GM12892 (cell line): ENCODE results near the gene COG2.
"Not testable (repeated sequence)": the region's sequence is repeated elsewhere in the genome, so short reads cannot be mapped to it uniquely, and the experiment has no call there.

Experiments
- DNase-seq: peaks from one replicate; pipeline ENCODE4 v3.0.0; 2011; ENCODE audit not compliant: insufficient read length
- FAIRE-seq: peaks from 2 replicates; lab custom pipeline; 2011; peaks lifted over from hg19 to GRCh38; lab: Jason Lieb, UNC
- POLR2A ChIP-seq: IDR thresholded peaks from 2 replicates; pipeline ENCODE4 v1.6.1; 2011; ENCODE audit warnings: low read depth, low read length, control low read depth
- POLR2AphosphoS5 ChIP-seq: IDR thresholded peaks from 2 replicates; pipeline ENCODE4 v1.6.1; 2011; ENCODE audit warnings: low read depth, low read length, control low read depth
- TAF1 ChIP-seq: IDR thresholded peaks from 2 replicates; pipeline ENCODE4 v1.6.1; 2011; ENCODE audit warnings: low read depth, mild to moderate bottlenecking, control low read depth, low read length, borderline replicate concordance

The COG2 gene

DNA sequence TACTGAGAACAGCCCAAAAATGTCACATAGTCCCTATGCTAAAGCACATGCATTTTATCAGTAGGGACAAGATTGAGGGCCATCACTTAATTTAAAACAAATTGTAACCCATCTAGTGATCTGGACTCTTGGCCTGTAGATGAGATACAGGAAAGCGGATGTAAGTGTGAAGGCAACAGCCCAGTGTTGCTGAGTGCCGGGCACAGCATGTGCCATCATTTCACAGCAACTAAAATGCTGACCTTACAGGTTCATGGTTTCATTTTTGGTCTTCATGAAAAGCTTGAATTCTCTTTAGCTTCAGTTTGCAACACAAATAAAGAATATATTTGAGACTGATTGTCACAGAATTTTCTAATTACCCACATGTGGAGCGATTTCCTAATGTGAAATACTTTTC, 5.8 kb downstream of the COG2 start:
- DNase-seq (no peak), FAIRE-seq (no peak)
- TF ChIP-seq POLR2A = no peak

DNA sequence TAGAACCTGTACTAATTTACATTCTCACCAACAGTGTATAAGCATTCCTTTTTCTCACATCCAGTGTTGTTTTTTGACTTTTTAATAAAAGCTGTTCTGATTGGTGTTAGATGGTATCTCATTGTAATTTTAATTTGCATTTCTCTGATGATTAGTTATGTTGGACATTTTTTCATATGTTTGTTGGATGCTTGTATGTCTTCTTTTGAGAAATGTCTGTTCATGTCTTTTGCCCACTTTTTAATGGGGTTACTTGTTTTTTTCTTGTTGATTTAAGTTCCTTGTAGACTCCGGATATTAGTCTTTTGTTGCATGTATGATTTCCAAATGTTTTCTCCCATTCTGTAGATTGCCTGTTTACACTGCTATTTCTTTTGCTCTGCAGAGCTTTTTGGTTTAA, 8.0 kb downstream of the COG2 start:
- TF ChIP-seq TAF1 (no peak), POLR2A (no peak), POLR2AphosphoS5 (no peak)
- DNase-seq (no peak), FAIRE-seq (no peak)

- DNase-seq = no peak
- no peak for FAIRE-seq
- TF ChIP-seq POLR2AphosphoS5 = no peak
- no peak for TF ChIP-seq TAF1
- TF ChIP-seq POLR2A = no peak
These were observed 9.0 kb downstream of the COG2 start for GRCh38 chr1:230651235-230651634.

DNA sequence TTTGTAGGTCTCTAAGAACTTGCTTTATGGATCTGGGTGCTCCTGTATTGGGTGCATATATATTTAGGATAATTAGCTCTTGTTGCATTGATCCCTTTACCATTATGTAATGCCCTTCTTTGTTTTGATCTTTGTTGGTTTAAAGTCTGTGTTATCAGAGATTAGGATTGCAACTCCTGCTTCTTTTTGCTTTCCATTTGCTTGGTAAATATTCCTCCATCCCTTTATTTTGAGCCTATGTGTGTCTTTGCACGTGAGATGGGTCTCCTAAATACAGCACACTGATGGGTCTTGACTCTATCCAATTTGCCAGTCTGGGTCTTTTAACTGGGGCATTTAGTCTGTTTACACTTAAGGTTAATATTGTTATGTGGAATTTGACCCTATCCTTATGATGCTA, 14.4 kb downstream of the COG2 start:
- not testable (repeated sequence) for DNase-seq, FAIRE-seq

DNA sequence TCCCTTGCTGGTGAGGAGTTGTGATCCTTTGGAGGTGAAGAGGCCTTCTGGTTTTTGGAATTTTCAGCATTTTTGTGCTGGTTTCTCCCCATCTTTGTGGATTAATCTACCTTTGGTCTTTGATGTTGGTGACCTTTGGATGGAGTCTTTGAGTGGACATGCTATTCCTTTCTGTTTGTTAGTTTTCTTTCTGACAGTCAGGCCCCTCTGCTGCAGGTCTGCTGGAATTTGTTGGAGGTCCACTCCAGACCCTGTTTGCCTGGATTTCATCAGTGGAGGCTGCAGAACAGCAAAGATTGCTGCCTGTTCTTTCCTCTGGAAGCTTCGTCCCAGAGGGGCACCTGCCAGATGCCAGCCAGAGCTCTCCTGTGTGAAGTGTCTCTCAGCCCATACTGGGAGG, 15.8 kb downstream of the COG2 start:
- DNase-seq, FAIRE-seq: not testable (repeated sequence)

DNA sequence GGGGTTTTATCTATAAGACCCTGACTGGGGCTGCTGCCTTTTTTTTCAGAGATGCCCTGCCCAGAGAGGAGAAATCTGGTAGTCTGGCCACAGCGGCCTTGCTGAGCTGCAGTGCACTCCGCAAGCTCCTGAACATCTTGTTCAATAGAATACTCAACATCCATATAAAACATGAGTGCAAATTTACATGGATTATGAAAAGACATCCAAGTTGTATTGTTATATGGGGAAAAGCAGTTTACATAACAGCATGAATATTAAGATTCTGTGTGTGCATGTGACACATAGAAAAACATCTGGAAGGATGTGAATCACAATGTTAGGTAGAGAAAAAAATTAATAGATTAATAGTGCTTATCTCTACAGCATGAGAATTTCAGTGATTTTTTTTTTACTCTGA, 16.4 kb downstream of the COG2 start:
- no peak for FAIRE-seq
- DNase-seq = no peak
- no peak for TF ChIP-seq POLR2AphosphoS5
- no peak for TF ChIP-seq POLR2A
- TF ChIP-seq TAF1 = no peak

DNA sequence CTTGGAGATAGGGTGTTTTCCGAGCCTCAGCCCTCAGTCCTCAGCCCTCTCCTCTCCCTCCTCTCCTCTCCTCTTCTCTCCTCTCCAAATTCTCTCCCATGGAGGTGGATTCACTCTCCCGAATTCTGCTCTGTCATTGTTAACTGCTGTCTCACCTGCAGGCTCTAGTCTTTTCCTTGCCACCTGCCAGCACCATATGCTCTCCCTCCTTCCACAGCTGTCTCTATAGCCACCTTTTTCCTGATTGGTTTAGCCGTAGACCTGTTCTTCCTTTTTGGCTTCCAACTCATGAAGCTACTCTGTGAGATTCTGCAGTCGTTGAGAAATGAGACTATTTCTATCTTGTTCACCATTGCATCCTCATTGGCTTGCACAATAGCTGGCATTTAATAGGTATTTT, 19.7 kb downstream of the COG2 start:
- no peak for TF ChIP-seq POLR2AphosphoS5
- no peak for TF ChIP-seq TAF1
- TF ChIP-seq POLR2A = no peak
- FAIRE-seq (no peak), DNase-seq (no peak)

- FAIRE-seq (no peak), DNase-seq (no peak)
- TF ChIP-seq POLR2AphosphoS5 (no peak), TAF1 (no peak), POLR2A (no peak)
These were observed 25.9 kb downstream of the COG2 start for GRCh38 chr1:230668227-230668626.

- no peak for DNase-seq
- no peak for FAIRE-seq
- TF ChIP-seq POLR2A = no peak
- TF ChIP-seq TAF1 = no peak
- no peak for TF ChIP-seq POLR2AphosphoS5
These were observed 27.3 kb downstream of the COG2 start for GRCh38 chr1:230669543-230669942.

GRCh38 chr1:230674581-230674980, 32.3 kb downstream of the COG2 start:
- FAIRE-seq (no peak), DNase-seq (no peak)
- no peak for TF ChIP-seq TAF1
- TF ChIP-seq POLR2A = no peak
- TF ChIP-seq POLR2AphosphoS5 = no peak

DNA sequence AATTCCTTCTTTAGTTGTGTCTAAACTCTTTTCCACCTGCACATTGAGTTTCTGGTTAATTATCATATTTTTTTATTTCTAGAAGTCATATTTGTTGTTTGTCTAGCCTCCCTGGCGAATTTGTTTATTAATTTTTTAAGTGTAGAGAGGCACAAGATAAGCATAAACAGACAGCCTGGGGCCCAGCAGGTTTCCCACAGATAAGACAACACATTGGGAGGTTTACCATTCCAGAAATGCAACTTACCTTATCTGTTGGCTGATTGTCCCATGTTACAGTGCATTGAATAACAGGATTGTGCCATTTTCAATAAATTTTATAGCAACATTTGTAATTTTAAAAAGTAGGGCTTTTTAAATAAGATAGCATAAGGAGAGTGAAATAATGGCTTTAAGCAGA, 34.9 kb downstream of the COG2 start:
- DNase-seq = no peak
- no peak for FAIRE-seq
- TF ChIP-seq POLR2A (no peak), POLR2AphosphoS5 (no peak), TAF1 (no peak)

DNA sequence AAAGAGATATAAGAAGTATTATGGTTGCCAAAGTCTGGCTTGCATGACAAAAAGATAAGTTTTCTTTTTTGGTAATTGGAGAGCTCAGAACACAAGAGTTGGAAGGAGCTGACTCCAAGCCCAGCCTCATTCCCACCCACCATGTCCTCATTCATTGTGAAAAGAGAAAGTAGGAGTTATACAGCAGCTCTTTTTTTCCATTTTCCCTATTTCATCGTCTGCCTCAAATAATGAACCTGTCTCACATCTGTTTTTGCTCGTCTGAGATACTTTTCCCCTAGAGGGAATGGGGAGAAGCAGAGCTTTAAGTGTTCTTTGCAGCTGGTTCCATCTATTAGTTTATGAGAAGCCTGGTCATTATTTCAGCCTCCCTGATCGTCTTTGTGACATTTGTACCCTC, 36.9 kb downstream of the COG2 start:
- no peak for FAIRE-seq
- no peak for DNase-seq
- TF ChIP-seq POLR2AphosphoS5 = no peak
- TF ChIP-seq TAF1 = no peak

- DNase-seq (no peak), FAIRE-seq (no peak)
- TF ChIP-seq POLR2A (no peak), TAF1 (no peak), POLR2AphosphoS5 (no peak)
These were observed 37.5 kb downstream of the COG2 start for GRCh38 chr1:230679825-230680224.
